GM12891 (cell line): ENCODE measurements around the gene ID4.

Source experiments
- PAX5 ChIP-seq: IDR thresholded peaks from 2 replicates; pipeline ENCODE4 v1.6.1; 2011; ENCODE audit warnings: low read length, moderate library complexity, mild to moderate bottlenecking; ENCODE audit not compliant: insufficient read depth, severe bottlenecking
- POLR2A ChIP-seq: IDR thresholded peaks from 2 replicates; pipeline ENCODE4 v1.6.1; 2011; ENCODE audit warnings: low read depth, low read length, control low read depth
- POLR2AphosphoS5 ChIP-seq: IDR thresholded peaks from 2 replicates; pipeline ENCODE4 v1.6.1; 2011; ENCODE audit warnings: low read depth, low read length, control low read depth
- POU2F2 ChIP-seq: IDR thresholded peaks from 2 replicates; pipeline ENCODE4 v1.6.1; 2011; ENCODE audit warnings: low read depth, mild to moderate bottlenecking, control low read depth, low read length, moderate library complexity
- SPI1 ChIP-seq: IDR thresholded peaks from 2 replicates; pipeline ENCODE4 v1.6.1; 2011; ENCODE audit warnings: low read depth, low read length, control low read depth
- TAF1 ChIP-seq: IDR thresholded peaks from 2 replicates; pipeline ENCODE4 v1.6.1; 2011; ENCODE audit warnings: low read depth, low read length, control low read depth

DNA sequence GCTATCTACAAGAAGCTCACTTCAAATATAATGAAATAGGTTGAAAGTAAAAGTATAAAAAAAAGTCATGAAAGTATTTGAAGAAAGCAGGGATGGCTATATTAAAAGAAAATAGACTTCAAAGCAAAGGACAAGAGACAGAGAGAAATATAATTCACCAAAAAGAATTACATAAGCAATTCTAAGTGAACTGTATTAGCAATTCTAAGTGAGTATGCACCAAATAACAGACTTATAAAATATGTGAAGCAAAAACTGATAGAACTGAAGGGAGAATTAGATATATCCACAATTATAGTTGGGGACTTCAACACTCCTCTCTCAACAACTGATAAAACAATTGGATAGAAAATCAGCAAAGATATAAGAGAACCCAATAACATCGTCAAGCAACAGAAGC is 38.8 kb upstream of the ID4 start:
- no peak for TF ChIP-seq POLR2AphosphoS5
- TF ChIP-seq POLR2A = no peak
- TF ChIP-seq SPI1 = no peak
- TF ChIP-seq TAF1 = no peak
- TF ChIP-seq POU2F2 = no peak
- TF ChIP-seq PAX5 = no peak
